Mucosa of rectum (tissue), 2 donors: ENCODE results near the gene ZNF646.

Source experiments
- H3K27ac ChIP-seq, 2 donors: one replicate each; pipeline ENCODE4 v1.7.0; 2013; ENCODE audit warnings: inconsistent platforms in 2 of 2, low read depth in 2 of 2, low read length in 2 of 2
- H3K27me3 ChIP-seq, 2 donors: one replicate each; pipeline ENCODE4 v1.7.0; 2013; ENCODE audit warnings: low read length in 2 of 2; ENCODE audit not compliant: control insufficient read depth in 2 of 2, insufficient read depth in 2 of 2
- H3K36me3 ChIP-seq, 2 donors: one replicate each; pipeline ENCODE4 v1.7.0; 2013; ENCODE audit warnings: low read length in 2 of 2; ENCODE audit not compliant: control insufficient read depth in 2 of 2, insufficient read depth in 2 of 2
- H3K4me1 ChIP-seq, 2 donors: one replicate each; pipeline ENCODE4 v1.7.0; 2013; ENCODE audit warnings: low read length in 2 of 2, mild to moderate bottlenecking in 1 of 2; ENCODE audit not compliant: control insufficient read depth in 2 of 2, insufficient read depth in 2 of 2
- H3K4me3 ChIP-seq, 2 donors: one replicate each; pipeline ENCODE4 v1.7.0; 2013; ENCODE audit warnings: low read length in 2 of 2
- H3K9ac ChIP-seq, 2 donors: one replicate each; pipeline ENCODE4 v1.7.0; 2013; ENCODE audit warnings: low read length in 2 of 2, low read depth in 1 of 2, mild to moderate bottlenecking in 1 of 2
- H3K9me3 ChIP-seq, 2 donors: one replicate each; pipeline ENCODE4 v1.7.0; 2013; ENCODE audit warnings: low read length in 2 of 2; ENCODE audit not compliant: control insufficient read depth in 2 of 2
- donor health status: healthy.
- donor health status: Normal muscosa, but diverticular disease.

The ZNF646 gene

GRCh38 chr16:31064882-31065461, 9.2 kb upstream of the ZNF646 start:
- no peak overlapping the region for H3K4me3 ChIP-seq
- no peaks in the 10 kb centered on the region for H3K9me3 ChIP-seq
- H3K27ac ChIP-seq, result peak overlapping the region; percentile 27 to 43
- peaks cover 2 to 4% of the 10 kb centered on the region in 2 donors for H3K4me1 ChIP-seq
- H3K9ac ChIP-seq, result no peak overlapping the region
- peaks cover 13 to 20% of the 10 kb centered on the region in 2 donors for H3K36me3 ChIP-seq
- no peaks in the 10 kb centered on the region for H3K27me3 ChIP-seq

GRCh38 chr16:31067342-31067741, 6.9 kb upstream of the ZNF646 start:
- Histone ChIP-seq H3K36me3 (peaks cover 4 to 5% of the 10 kb centered on the region in 2 donors), H3K4me3 (no peak overlapping the region), H3K4me1 (peaks cover 10 to 12% of the 10 kb centered on the region in 2 donors), H3K9ac (no peak overlapping the region), H3K9me3 (no peaks in the 10 kb centered on the region), H3K27me3 (no peaks in the 10 kb centered on the region), H3K27ac (no peak overlapping the region)

DNA sequence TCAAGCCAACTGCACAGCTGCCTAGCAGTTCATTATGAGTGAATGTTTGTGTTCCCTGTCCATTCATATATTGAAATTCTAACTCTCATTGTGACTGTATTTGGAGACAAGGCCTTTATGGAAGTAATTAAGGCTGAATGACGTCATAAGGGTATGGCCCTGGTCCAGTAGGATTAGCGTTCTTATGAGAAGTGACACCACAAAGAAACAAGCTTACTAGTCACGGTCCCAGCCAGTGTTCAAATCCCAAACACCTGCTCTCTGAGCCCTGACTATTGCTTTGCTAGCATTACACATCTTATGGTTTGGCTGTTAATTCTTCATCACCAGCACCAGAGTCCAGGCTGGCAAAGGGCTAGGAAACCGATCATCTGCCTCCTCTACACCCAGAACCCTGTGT, 2.4 kb upstream of the ZNF646 start:
- no peak overlapping the region for H3K27ac ChIP-seq
- no peaks in the 10 kb centered on the region for H3K27me3 ChIP-seq
- peak overlapping the region; percentile 83 to 88 for H3K4me3 ChIP-seq
- peak overlapping the region in 1 of 2 donors; percentile 72 for H3K9ac ChIP-seq
- H3K4me1 ChIP-seq, result peaks cover 22% of the 10 kb centered on the region in 2 donors
- peaks cover 8 to 11% of the 10 kb centered on the region in 2 donors for H3K36me3 ChIP-seq
- H3K9me3 ChIP-seq, result no peaks in the 10 kb centered on the region

DNA sequence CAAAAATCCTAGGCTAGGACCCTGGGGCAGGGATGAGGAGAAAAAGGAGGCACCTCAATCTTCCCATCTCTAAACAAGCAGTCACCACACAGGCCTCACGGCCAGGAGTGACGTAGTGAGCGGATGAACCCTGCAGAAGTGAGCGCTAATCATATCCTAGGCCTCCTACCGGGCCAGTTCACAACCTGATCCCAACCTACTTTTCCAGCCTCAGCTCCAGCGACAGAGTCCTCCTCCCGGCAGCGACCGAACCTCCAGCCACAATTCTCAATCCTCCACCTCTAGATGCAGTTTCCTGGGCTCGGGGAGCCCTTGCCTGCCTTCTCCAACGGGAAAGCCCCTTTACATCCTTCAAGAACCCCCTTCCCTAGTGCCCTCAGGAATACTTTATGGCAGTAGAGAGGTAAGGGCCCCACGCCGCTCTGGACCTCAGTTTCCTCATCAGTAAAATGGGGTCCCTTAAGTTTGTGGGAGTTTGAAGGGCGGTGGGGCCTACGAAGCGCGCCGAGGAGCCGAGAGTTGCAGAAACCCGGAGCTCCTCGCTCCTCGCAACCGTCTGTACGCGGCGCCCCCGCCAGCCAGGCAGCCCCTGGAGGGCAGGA, 1.6 kb upstream of the ZNF646 start:
- peak overlapping the region; percentile 69 to 72 for H3K9ac ChIP-seq
- peaks cover 22% of the 10 kb centered on the region in 2 donors for H3K4me1 ChIP-seq
- H3K9me3 ChIP-seq, result no peaks in the 10 kb centered on the region
- H3K27me3 ChIP-seq, result no peaks in the 10 kb centered on the region
- H3K36me3 ChIP-seq, result peaks cover 15 to 18% of the 10 kb centered on the region in 2 donors
- H3K27ac ChIP-seq, result peak overlapping the region; percentile 81 to 91
- H3K4me3 ChIP-seq, result peak overlapping the region; percentile 83 to 88

DNA sequence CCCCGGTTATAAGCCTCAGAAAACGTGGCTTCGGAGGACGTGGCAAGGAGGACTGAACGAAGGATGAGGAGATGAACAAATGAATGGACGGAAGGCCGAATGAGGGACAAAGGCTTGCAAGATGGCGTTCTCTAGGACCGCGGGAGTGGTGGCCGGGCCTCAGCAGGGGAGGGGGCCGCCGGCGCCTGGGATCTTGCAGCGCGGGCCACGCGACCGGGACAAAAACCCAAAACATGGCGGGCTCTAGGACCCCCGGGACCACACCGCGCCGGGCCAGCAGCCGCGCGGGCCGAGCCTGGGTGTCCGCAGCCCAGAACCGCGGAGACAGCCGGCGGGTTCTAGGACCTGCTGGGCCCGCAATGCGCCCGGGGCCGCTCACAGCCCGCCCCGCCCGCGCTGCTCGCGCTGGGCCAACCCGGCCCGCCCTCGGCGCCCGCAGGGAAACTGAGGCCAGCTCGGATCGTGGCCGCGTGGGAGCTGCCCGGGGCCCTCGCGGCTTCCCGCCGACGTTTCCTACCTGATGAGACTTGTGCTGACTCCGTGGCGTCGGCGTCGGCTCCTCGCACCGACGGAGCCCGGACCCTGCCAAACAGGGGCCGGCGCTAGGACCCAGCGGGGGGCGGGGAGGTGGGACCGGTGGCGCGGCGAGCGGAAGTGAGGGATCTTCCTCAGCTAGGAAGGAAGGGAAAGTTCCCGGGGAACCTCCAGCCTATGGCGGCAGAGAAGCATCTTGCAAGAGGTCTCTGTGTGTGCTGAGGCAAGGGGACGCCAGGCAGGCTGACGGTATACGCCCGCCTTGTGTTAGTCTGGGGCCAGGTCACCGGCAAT, 866 bp upstream of the ZNF646 start:
- peaks cover 22% of the 10 kb centered on the region in 2 donors for H3K4me1 ChIP-seq
- H3K27ac ChIP-seq, result peak overlapping the region; percentile 81 to 91

GRCh38 chr16:31074814-31075183, 577 bp downstream of the ZNF646 start:
- peaks cover 22% of the 10 kb centered on the region in 2 donors for H3K4me1 ChIP-seq
- peak overlapping the region; percentile 91 for H3K9ac ChIP-seq
- peak overlapping the region; percentile 81 to 91 for H3K27ac ChIP-seq

More for the DNA sequence above, 866 bp upstream of the ZNF646 start:
- Histone ChIP-seq H3K4me3 (peak overlapping the region; percentile 83 to 88), H3K9me3 (no peaks in the 10 kb centered on the region), H3K9ac (peak overlapping the region; percentile 69 to 72), H3K27me3 (no peaks in the 10 kb centered on the region), H3K36me3 (peaks cover 22 to 25% of the 10 kb centered on the region in 2 donors)

GRCh38 chr16:31076319-31076718, 2.1 kb downstream of the ZNF646 start:
- H3K27me3 ChIP-seq, result no peaks in the 10 kb centered on the region
- H3K4me1 ChIP-seq, result peaks cover 22% of the 10 kb centered on the region in 2 donors
- no peak overlapping the region for H3K9ac ChIP-seq
- no peak overlapping the region for H3K27ac ChIP-seq
- no peak overlapping the region for H3K4me3 ChIP-seq
- peaks cover 46 to 55% of the 10 kb centered on the region in 2 donors for H3K36me3 ChIP-seq
- no peaks in the 10 kb centered on the region for H3K9me3 ChIP-seq

More at GRCh38 chr16:31074814-31075183, 577 bp downstream of the ZNF646 start:
- H3K27me3 ChIP-seq, result no peaks in the 10 kb centered on the region
- no peaks in the 10 kb centered on the region for H3K9me3 ChIP-seq
- H3K4me3 ChIP-seq, result peak overlapping the region; percentile 83 to 88
- peaks cover 34 to 40% of the 10 kb centered on the region in 2 donors for H3K36me3 ChIP-seq

DNA sequence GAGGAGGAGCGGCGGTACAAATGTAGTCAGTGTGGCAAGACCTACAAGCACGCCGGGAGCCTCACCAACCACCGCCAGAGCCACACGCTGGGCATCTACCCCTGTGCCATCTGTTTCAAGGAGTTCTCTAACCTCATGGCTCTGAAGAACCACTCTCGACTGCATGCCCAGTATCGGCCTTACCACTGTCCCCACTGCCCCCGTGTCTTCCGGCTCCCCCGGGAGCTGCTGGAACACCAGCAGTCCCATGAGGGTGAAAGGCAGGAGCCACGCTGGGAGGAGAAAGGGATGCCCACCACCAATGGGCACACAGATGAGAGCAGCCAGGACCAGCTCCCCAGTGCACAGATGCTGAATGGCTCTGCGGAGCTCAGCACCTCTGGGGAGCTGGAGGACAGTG, 2.8 kb downstream of the ZNF646 start:
- Histone ChIP-seq H3K9ac (no peak overlapping the region), H3K4me3 (no peak overlapping the region), H3K27me3 (no peaks in the 10 kb centered on the region), H3K4me1 (peaks cover 17 to 18% of the 10 kb centered on the region in 2 donors), H3K27ac (no peak overlapping the region), H3K9me3 (no peaks in the 10 kb centered on the region), H3K36me3 (peaks cover 47 to 55% of the 10 kb centered on the region in 2 donors)

GRCh38 chr16:31077592-31078396, 3.6 kb downstream of the ZNF646 start:
- Histone ChIP-seq H3K4me3 (no peak overlapping the region), H3K27me3 (no peaks in the 10 kb centered on the region), H3K36me3 (peaks cover 49 to 55% of the 10 kb centered on the region in 2 donors)

More at GRCh38 chr16:31077592-31078396, 3.6 kb downstream of the ZNF646 start:
- H3K9ac ChIP-seq, result no peak overlapping the region
- H3K9me3 ChIP-seq, result no peaks in the 10 kb centered on the region
- H3K4me1 ChIP-seq, result peaks cover 9 to 10% of the 10 kb centered on the region in 2 donors
- H3K27ac ChIP-seq, result no peak overlapping the region
